SK-N-SH treated with all-trans-retinoic acid at 6 μM for 48 hours (cell line): ENCODE results near the gene TMEFF2.

Experiments used
- ATAC-seq: fragments of 200-7000 bp; cut with Tn5 transposase; 3 replicates; pipeline ENCODE4 v1.9.1; 2020; ENCODE audit warnings: mild to moderate bottlenecking, moderate library complexity
- ARNTL ChIP-seq: fragments of 450-650 bp; formaldehyde crosslinking; IDR thresholded peaks from 2 replicates; pipeline ENCODE4 v1.5.0; 2020; ENCODE audit warnings: low read depth, mild to moderate bottlenecking, moderate library complexity, borderline replicate concordance
- CSDC2 ChIP-seq: fragments of 250-450 bp; sonication (Bioruptor Pico); IDR thresholded peaks from 2 replicates; pipeline ENCODE4 v1.5.0; 2020; ENCODE audit warnings: mild to moderate bottlenecking, moderate library complexity
- ESRRG ChIP-seq: fragments of 250-450 bp; sonication (Bioruptor Pico); IDR thresholded peaks from 2 replicates; pipeline ENCODE4 v1.6.1; 2021; ENCODE audit warnings: mild to moderate bottlenecking
- GLIS3 ChIP-seq: fragments of 250-450 bp; sonication (Bioruptor Pico); IDR thresholded peaks from 2 replicates; pipeline ENCODE4 v1.5.0; 2020; ENCODE audit warnings: mild to moderate bottlenecking, moderate library complexity
- ISL1 ChIP-seq: fragments of 250-450 bp; sonication (Bioruptor Pico); IDR thresholded peaks from 2 replicates; pipeline ENCODE4 v2.1.2; 2022; ENCODE audit warnings: mild to moderate bottlenecking, moderate library complexity
- OSR1 ChIP-seq: fragments of 250-450 bp; sonication (Bioruptor Pico); IDR thresholded peaks from 2 replicates; pipeline ENCODE4 v1.8.0; 2022; ENCODE audit warnings: moderate library complexity, mild to moderate bottlenecking, inconsistent platforms
- PPARA ChIP-seq: fragments of 250-450 bp; sonication (Bioruptor Pico); IDR thresholded peaks from 2 replicates; pipeline ENCODE4 v1.5.0; 2020; ENCODE audit warnings: mild to moderate bottlenecking, borderline replicate concordance
- RARB ChIP-seq: fragments of 250-450 bp; sonication (Bioruptor Pico); IDR thresholded peaks from 2 replicates; pipeline ENCODE4 v1.8.0; 2021; ENCODE audit warnings: mild to moderate bottlenecking, moderate library complexity
- SNAI2 ChIP-seq: fragments of 250-450 bp; sonication (Bioruptor Pico); IDR thresholded peaks from 2 replicates; pipeline ENCODE4 v1.5.0; 2020; ENCODE audit warnings: mild to moderate bottlenecking, moderate library complexity
- TCF4 ChIP-seq: fragments of 250-450 bp; sonication (Bioruptor Pico); IDR thresholded peaks from 2 replicates; pipeline ENCODE4 v1.8.0; 2021; ENCODE audit warnings: mild to moderate bottlenecking, moderate library complexity, borderline replicate concordance
- TOX ChIP-seq: fragments of 250-450 bp; sonication (Bioruptor Pico); IDR thresholded peaks from 2 replicates; pipeline ENCODE4 v1.8.0; 2021; ENCODE audit warnings: mild to moderate bottlenecking, moderate library complexity, borderline replicate concordance
- ZC3H10 ChIP-seq: fragments of 250-450 bp; sonication (Bioruptor Pico); IDR thresholded peaks from 2 replicates; pipeline ENCODE4 v1.5.1; 2021; ENCODE audit warnings: mild to moderate bottlenecking, moderate library complexity
- ZFP3 ChIP-seq: fragments of 250-450 bp; sonication (Bioruptor Pico); IDR thresholded peaks from 2 replicates; pipeline ENCODE4 v1.5.0; 2020; ENCODE audit warnings: mild to moderate bottlenecking, moderate library complexity
- ZFP30 ChIP-seq: fragments of 450-650 bp; formaldehyde crosslinking; IDR thresholded peaks from 2 replicates; pipeline ENCODE4 v1.5.0; 2022; ENCODE audit warnings: mild to moderate bottlenecking, moderate library complexity
- ZNF565 ChIP-seq: fragments of 450-650 bp; formaldehyde crosslinking; conservative IDR thresholded peaks from 2 replicates; pipeline ENCODE4 v1.5.0; 2020; ENCODE audit warnings: low read depth, mild to moderate bottlenecking, moderate library complexity
- ZNF70 ChIP-seq: fragments of 450-650 bp; formaldehyde crosslinking; IDR thresholded peaks from 2 replicates; pipeline ENCODE4 v1.5.0; 2020; ENCODE audit warnings: mild to moderate bottlenecking, moderate library complexity
- TF ChIP-seq, protein P1 (sequence below): fragments of 250-450 bp; sonication (Bioruptor Pico); IDR thresholded peaks from 2 replicates; pipeline ENCODE4 v1.5.0; 2020; ENCODE audit warnings: mild to moderate bottlenecking, moderate library complexity
- TF ChIP-seq, protein P2 (sequence below): fragments of 250-450 bp; sonication (Bioruptor Pico); IDR thresholded peaks from 2 replicates; pipeline ENCODE4 v1.8.0; 2020; ENCODE audit warnings: mild to moderate bottlenecking, moderate library complexity, borderline replicate concordance
- TF ChIP-seq, protein P3 (sequence below): fragments of 250-450 bp; sonication (Bioruptor Pico); IDR thresholded peaks from 2 replicates; pipeline ENCODE4 v1.8.0; 2021; ENCODE audit warnings: low read depth, mild to moderate bottlenecking, moderate library complexity, borderline replicate concordance
- TF ChIP-seq, protein P4 (sequence below): fragments of 250-450 bp; sonication (Bioruptor Pico); IDR thresholded peaks from 2 replicates; pipeline ENCODE4 v1.5.1; 2020; ENCODE audit warnings: low read depth, mild to moderate bottlenecking, moderate library complexity
- TF ChIP-seq, protein P5 (sequence below): fragments of 250-450 bp; sonication (Bioruptor Pico); IDR thresholded peaks from 2 replicates; pipeline ENCODE4 v1.5.1; 2021; ENCODE audit warnings: mild to moderate bottlenecking, moderate library complexity

The TMEFF2 gene

DNA sequence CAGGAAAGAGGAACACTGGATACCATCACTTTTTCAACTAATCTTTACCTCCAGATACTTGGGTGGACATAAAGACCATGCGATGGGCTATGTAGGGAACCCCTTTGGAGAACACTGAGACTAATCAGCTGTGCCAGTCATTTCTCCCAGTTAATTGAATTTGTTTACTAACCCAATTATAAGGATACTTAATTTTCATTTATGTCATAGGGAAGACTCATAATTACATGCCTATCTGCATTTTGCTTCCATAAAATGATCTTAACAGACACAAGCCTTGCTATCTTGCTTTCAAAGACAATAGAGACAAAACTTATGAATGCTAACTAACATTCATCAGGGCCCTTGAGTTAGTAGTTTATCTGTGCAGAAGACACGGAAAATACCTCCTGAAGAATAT lies 279.0 kb downstream of the TMEFF2 start:
- peak; percentile 84 for TF ChIP-seq ISL1 (CRISPR knock-in tag)
- TF ChIP-seq, protein P1, sequence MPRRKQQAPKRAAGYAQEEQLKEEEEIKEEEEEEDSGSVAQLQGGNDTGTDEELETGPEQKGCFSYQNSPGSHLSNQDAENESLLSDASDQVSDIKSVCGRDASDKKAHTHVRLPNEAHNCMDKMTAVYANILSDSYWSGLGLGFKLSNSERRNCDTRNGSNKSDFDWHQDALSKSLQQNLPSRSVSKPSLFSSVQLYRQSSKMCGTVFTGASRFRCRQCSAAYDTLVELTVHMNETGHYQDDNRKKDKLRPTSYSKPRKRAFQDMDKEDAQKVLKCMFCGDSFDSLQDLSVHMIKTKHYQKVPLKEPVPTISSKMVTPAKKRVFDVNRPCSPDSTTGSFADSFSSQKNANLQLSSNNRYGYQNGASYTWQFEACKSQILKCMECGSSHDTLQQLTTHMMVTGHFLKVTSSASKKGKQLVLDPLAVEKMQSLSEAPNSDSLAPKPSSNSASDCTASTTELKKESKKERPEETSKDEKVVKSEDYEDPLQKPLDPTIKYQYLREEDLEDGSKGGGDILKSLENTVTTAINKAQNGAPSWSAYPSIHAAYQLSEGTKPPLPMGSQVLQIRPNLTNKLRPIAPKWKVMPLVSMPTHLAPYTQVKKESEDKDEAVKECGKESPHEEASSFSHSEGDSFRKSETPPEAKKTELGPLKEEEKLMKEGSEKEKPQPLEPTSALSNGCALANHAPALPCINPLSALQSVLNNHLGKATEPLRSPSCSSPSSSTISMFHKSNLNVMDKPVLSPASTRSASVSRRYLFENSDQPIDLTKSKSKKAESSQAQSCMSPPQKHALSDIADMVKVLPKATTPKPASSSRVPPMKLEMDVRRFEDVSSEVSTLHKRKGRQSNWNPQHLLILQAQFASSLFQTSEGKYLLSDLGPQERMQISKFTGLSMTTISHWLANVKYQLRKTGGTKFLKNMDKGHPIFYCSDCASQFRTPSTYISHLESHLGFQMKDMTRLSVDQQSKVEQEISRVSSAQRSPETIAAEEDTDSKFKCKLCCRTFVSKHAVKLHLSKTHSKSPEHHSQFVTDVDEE (CRISPR knock-in tag) = 0 out of 2 replicates have a peak, but pooled peaks have one; percentile 48
- TF ChIP-seq ESRRG (CRISPR knock-in tag) = no peak
- no peak for ATAC-seq

DNA sequence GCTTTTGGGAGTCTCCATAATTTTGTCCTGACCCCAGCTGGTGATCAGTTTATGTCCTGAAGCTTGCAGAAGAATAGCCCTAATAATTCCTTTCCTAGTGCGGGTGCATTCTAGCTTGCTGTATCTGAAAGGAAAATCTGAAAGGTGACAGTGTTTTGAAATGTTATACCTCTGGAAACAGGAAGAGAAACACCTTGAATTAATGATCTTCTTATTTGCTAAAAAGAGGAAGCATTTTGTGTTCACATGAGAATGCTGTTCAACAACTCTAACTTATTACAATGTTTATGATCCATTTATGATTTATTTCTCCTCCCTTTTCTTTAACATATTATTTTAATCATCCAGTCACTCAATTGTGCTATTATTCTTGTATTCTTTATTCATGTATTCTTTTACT lies 280.9 kb downstream of the TMEFF2 start:
- no peak for ATAC-seq
- TF ChIP-seq, protein P2, sequence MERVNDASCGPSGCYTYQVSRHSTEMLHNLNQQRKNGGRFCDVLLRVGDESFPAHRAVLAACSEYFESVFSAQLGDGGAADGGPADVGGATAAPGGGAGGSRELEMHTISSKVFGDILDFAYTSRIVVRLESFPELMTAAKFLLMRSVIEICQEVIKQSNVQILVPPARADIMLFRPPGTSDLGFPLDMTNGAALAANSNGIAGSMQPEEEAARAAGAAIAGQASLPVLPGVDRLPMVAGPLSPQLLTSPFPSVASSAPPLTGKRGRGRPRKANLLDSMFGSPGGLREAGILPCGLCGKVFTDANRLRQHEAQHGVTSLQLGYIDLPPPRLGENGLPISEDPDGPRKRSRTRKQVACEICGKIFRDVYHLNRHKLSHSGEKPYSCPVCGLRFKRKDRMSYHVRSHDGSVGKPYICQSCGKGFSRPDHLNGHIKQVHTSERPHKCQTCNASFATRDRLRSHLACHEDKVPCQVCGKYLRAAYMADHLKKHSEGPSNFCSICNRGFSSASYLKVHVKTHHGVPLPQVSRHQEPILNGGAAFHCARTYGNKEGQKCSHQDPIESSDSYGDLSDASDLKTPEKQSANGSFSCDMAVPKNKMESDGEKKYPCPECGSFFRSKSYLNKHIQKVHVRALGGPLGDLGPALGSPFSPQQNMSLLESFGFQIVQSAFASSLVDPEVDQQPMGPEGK (CRISPR knock-in tag) = no peak

DNA sequence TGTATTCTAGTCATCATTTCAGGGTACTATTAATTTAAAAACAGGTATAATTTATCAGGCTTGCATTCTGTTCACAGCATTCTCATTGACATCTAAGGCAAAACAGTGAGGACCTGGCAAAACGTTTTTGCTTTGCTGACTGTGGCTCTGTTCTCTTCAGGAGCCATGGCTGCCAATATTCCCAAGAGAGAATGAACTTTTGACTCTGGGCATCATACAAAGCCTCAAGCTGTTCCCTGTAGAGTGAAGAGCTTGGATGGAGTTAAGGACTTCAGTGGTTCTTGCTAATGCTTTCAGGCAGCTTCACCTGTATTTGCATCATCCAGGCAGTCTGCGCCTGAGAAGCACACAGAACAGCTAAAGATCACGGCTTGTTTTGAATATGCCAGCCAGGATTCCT lies 282.0 kb downstream of the TMEFF2 start:
- no peak for ATAC-seq
- TF ChIP-seq ZNF565 (CRISPR knock-in tag) = no peak
- TF ChIP-seq, protein P3, sequence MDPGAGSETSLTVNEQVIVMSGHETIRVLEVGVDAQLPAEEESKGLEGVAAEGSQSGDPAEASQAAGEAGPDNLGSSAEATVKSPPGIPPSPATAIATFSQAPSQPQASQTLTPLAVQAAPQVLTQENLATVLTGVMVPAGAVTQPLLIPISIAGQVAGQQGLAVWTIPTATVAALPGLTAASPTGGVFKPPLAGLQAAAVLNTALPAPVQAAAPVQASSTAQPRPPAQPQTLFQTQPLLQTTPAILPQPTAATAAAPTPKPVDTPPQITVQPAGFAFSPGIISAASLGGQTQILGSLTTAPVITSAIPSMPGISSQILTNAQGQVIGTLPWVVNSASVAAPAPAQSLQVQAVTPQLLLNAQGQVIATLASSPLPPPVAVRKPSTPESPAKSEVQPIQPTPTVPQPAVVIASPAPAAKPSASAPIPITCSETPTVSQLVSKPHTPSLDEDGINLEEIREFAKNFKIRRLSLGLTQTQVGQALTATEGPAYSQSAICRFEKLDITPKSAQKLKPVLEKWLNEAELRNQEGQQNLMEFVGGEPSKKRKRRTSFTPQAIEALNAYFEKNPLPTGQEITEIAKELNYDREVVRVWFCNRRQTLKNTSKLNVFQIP (CRISPR knock-in tag) = no peak
- no peak for TF ChIP-seq CSDC2 (CRISPR knock-in tag)
- no peak for TF ChIP-seq ZFP3 (CRISPR knock-in tag)
- TF ChIP-seq OSR1 (CRISPR knock-in tag) = no peak
- no peak for TF ChIP-seq ZNF70 (CRISPR knock-in tag)
- TF ChIP-seq TOX (CRISPR knock-in tag) = no peak

DNA sequence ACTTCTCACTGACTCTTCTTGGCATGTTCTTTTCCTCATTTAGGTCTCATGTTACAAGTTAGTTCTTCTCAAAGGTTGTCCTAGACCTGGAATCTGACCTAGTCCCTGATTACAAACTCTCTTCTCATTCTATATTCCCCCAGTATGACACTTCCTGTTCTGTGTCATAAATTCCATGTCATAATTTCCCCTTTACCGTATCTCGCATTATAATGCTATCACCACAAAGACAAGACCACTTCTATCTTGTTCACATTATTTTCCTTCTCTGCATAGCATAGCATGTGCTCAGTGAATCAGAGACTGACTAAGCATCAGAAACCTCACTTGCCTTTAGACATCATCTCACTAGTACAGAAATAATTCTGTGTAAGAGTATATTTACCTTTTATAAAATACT lies 284.2 kb downstream of the TMEFF2 start:
- TF ChIP-seq, protein P4, sequence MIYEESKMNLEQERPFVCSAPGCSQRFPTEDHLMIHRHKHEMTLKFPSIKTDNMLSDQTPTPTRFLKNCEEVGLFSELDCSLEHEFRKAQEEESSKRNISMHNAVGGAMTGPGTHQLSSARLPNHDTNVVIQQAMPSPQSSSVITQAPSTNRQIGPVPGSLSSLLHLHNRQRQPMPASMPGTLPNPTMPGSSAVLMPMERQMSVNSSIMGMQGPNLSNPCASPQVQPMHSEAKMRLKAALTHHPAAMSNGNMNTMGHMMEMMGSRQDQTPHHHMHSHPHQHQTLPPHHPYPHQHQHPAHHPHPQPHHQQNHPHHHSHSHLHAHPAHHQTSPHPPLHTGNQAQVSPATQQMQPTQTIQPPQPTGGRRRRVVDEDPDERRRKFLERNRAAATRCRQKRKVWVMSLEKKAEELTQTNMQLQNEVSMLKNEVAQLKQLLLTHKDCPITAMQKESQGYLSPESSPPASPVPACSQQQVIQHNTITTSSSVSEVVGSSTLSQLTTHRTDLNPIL (CRISPR knock-in tag) = no peak
- TF ChIP-seq, protein P1 (CRISPR knock-in tag) = no peak
- TF ChIP-seq ZFP30 (CRISPR knock-in tag) (no peak), ESRRG (CRISPR knock-in tag) (no peak), ARNTL (CRISPR knock-in tag) (no peak), OSR1 (CRISPR knock-in tag) (no peak), RARB (CRISPR knock-in tag) (no peak), TOX (CRISPR knock-in tag) (no peak), CSDC2 (CRISPR knock-in tag) (no peak), PPARA (CRISPR knock-in tag) (no peak), SNAI2 (CRISPR knock-in tag) (no peak), ZC3H10 (CRISPR knock-in tag) (no peak), ZNF70 (CRISPR knock-in tag) (no peak), ISL1 (CRISPR knock-in tag) (no peak), GLIS3 (CRISPR knock-in tag) (no peak), ZFP3 (CRISPR knock-in tag) (no peak), ZNF565 (CRISPR knock-in tag) (no peak), TCF4 (CRISPR knock-in tag) (no peak)
- TF ChIP-seq, protein P5, sequence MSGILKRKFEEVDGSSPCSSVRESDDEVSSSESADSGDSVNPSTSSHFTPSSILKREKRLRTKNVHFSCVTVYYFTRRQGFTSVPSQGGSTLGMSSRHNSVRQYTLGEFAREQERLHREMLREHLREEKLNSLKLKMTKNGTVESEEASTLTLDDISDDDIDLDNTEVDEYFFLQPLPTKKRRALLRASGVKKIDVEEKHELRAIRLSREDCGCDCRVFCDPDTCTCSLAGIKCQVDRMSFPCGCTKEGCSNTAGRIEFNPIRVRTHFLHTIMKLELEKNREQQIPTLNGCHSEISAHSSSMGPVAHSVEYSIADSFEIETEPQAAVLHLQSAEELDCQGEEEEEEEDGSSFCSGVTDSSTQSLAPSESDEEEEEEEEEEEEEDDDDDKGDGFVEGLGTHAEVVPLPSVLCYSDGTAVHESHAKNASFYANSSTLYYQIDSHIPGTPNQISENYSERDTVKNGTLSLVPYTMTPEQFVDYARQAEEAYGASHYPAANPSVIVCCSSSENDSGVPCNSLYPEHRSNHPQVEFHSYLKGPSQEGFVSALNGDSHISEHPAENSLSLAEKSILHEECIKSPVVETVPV = no peak
- ATAC-seq = peak; percentile 67
